CD4-positive, alpha-beta T cell treated with Interleukin-15 for 1 hour (primary cell): ENCODE data around the gene ITGA5.
A peak's percentile ranks its signal among the peaks of the same experiment; 100 is the strongest.

Experiments used
- DNase-seq: peaks from one replicate; pipeline ENCODE4 v3.0.0-alpha.2; 2020

Gene ITGA5

DNA sequence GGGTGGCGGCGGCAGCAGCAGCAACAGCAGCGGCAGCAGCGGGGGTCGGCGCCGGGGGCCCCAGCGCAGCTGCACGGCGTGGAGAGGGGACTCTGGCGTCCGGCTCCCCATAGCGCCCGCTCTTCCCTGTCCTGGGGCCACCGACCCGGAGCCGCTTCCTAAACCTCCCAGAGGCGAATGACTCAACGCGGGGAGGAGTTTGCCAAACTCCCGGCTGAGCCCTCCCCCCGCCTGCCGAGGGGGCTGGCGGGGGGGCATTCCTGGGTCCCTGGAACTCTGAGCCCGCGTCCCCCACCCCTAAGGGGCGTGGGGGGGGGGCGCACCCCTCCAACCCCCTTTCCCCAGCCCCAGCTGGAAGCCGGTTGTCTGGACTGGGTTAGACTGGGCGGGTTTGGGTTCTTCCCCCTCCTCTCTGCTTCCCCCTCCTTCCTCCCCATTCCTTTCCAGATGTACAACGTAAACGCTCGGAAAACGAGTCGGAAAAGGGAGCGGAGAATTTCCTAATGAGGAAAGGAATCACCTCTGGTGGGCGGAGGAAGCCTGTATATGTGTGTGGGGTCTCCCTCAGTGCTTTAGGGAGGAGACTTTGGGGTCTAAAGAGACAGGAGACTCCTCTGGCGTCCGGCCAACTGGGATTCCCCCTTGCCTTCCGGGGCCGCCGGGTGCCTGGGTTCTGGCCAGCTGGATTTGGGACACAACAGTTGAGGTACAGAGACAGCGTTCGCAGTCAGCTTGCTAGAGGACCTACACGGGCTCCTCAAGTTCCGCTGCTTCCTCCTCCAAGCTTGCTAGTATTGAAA is at the start of gene ITGA5:
Gene ITGA5 (minus strand): TSS at position 179 of the 800 bp plus-strand sequence. CDS start 68 bp downstream, at position 111.
- DNase-seq, result peak; percentile 55

DNA sequence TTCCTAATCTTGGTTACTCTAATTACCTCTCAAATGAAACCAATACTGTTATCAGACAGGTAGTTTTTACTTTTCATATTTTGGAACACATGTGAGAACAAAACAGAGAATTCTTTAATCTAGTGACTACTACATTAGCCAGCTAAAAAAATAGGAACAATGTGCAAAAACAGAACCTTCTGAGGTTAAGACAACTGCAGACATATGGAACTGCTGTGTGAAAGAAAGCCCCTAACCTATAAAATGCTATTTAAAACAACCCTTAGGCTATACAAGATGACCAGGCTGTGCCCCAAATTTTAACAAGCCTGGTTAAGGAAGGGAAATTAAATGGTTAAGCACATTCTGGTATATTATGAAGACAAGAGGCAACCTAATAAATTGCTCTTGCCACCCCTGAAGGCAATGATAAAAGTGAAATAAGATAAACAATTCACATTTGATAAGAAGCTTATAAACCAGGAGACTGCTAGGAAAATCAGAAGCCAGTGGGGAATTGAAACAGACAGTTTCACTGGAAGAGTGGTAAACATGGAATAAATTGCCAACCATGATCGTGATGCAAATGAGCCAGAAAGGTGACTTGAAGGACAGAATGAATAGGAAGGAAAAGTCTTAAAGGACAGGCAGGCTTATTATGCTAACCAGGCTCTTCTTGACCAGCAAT is 46.9 kb upstream of the ITGA5 start:
- DNase-seq, result no peak

DNA sequence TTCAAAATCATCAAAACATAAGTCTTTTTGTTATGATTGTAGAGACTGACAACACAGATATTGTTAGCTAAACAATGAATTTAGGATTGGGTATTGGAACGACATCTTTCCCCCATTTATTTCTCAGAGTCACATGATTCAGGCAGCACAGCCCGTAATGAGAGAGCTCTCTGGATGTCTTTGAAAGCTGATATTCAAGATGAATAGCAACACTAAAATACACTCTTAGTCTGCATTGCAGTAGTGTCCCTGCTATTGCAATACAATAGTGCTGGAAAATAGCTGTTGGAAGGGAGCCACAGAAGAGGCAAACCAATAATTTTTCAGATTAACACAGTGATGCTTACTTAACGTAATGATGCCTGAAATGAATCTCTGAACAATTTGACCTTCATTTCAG is 44.4 kb upstream of the ITGA5 start:
- DNase-seq, result no peak

DNA sequence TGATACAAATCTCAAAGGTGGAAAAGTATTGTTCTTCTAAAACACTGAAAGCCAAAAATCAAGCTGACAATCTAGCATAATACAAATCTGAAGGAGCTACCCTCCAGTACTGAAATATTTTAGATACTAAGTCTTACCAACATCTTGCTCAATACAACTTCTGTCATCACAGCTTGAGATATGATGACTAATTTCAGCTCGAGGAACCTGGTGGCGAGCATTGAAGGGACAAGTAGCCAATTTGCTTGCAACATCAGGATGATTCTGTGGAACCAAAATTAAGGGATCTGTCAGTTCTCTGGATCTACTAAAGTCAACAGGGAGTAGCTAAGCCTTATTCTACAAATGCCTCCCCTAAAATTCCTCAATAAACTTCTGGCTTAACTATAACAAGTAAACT is 44.0 kb upstream of the ITGA5 start:
- DNase-seq, result peak; percentile 24

DNA sequence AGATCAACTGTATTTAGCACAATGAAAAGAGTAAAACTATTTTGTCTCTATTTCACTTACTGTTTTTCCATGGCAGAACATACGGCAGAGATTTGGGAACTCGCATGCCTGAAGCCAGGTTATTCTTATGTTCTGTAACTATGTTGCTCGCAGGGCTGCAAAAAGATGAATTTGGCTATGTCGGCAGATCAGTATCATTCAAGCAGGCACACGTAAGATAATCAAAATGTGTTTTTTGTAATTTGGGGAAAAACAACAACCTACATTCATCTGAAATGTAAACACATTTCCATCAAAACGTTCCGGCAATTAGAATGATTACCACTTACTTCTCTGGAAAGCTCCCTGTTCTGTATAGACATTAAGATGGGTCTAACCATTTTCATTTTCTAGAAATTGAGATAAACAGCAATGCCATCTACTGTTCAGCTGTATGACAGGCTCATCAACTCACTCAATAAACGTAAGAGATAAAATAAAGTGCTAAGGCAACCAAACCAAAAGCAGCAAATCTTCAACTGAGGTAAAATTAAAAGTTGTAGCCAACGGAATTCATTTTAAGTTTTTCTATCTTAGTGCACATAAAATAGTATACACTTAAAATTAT is 41.4 kb upstream of the ITGA5 start:
- DNase-seq, result no peak

DNA sequence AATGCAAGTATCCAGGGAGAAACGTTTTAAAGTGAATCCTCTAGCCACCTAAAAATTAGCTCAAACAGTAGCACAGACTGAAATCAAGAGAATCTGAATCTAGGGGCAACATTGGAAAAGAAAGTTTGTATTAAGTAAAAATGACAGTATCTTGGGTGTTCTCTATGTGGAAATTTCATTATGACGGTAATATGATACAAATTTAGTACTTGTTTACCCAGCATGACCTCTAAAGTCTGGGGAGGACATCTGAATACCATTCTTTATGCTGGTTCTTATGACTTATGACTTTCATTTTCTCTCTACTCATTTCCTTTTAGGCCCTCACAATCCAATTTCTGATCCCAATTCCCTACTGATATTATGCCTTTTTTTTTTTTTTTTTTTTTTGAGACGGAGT is 40.3 kb upstream of the ITGA5 start:
- no peak for DNase-seq

DNA sequence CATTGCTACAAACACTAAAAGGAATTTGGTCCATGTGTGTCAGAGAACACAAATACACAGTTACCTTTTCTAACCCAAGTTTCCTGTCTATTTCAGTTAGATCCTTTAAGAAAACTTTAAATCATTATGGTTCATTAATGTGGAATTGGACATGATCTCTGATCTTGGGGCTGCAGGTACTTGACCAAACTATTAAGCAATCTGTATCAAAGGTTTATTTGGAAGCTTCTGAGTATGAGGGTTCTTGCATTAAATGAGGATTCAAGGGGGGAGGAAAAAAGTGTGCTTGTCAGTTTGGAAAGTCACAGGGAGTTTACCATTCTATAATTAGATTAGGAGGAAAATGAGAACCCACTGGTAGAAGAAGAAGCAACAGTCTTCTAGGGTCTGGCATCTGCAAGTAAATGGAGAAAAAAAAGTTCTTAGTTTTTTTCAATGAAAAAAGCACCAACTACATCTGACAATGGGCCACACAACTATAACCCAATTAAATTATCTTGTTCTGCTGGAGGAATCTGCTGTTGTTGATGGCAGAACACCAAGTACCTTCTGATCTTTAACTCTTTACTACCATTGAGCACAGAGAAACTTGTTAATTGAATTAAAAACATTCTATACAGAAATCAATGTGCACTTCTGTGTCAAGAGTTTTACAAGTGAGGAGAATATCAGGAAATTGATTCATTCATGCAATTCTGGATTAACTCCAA is 36.8 kb upstream of the ITGA5 start:
- DNase-seq, result no peak

DNA sequence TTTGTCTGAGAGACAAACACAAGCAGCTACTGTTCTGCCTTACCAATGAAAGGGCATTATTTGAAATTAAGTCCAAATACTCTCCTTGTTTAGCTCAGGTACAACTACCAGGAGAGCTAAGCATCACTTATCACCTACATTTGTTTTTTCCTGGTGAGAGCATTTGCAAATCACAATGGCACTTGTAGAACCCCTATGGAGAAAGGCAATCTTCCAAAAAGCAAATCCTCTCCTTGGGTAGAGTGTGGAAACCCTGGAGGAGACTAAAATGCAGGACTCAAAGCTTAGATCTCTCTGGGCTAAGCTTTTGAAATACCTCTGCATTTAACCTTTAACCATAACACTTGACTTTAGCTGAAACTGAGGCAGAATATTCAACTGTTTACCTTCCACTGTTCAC is 33.6 kb upstream of the ITGA5 start:
- DNase-seq, result no peak

DNA sequence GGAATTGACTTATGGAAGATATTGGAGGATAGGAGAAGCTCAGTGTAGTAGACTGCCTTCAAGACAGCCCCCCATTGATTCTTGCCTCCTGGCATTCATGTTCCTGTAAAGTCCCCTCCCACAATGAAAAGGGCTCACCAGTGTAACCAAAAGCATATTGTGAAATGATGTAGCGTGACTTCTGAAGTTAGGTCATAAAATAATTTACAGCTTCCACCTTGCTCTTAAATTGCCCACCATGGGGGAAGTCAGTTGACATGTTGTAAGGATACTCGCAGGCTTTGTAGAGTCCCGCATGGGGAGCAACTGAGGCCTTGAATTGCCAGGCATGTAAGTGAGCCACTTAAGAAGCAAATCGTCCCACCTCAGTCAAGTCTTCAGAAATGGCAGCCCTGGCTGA is 29.3 kb upstream of the ITGA5 start:
- DNase-seq, result no peak

DNA sequence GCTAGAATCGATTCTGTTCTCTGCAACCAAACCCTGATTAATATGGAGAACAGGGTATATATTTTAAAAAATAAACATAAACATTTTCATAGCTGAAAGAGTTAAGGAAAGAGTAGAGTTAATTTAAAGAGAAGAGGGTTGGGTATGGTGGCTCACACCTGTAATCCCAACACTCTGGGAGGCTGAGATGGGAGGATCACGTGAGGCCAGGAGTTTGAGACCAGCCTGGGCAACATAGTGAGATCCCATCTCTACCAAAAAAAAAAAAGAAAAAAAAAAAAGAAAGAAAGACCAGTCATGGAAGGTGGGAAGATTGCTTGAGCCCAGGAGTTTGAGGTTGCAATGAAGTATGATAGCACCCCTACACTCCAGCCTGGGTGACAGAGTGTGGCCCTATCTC is 28.9 kb upstream of the ITGA5 start:
- DNase-seq, result no peak

DNA sequence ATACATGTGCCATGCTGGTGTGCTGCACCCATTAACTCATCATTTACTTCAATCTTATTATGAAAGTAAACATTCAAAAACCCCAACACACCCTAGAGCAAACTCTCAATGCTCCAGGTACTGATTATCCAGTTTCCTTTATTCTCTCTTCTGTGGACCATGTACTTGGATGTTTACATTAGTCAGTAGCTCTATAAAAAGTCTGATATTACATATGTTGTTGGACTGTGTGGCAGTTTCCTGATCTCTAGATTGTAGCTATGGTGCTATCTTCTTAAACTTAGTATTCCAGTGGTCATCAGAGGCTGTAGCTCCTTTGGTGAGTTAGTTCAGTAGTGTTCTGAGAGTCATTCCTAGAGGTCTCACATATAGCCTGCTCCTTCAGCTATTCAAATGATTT is 25.1 kb upstream of the ITGA5 start:
- DNase-seq, result no peak

DNA sequence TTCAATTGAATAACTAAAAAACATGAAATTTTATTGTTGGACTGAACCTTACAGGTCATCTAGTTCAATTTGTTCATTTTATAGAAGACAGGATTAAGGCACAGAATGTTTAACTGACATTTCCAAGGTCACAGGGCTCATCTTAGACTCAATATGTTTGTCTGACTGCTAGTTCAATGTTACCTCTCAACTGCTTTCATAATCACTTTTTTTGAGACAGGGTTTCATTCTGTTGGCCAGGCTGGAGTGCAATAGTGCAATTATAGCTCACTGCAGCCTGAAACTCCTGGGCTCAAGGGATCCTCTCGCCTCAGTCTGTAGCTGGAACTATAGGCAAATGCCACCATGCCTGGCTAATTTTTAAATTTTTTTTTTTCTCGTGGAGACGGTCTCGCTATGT is 24.4 kb upstream of the ITGA5 start:
- no peak for DNase-seq

DNA sequence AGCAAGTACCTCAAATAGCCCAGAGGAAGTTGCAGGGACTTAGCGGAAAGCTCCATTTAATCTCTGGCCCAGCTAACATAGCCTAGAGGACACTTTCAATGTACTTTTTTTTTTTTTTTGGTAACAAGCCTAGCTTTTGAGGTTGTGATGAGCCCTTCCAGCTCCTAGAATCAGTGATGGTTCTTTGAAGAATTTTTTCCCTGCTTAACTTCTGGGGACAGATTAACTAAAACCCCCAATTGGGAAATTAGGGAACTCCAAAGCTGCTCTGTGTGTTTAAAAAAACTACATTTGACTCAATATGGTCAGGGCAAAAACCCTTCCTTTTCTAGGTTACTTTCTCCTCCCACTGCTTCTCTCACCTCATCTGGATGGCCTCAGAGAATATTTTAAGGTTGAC is 23.9 kb upstream of the ITGA5 start:
- no peak for DNase-seq

DNA sequence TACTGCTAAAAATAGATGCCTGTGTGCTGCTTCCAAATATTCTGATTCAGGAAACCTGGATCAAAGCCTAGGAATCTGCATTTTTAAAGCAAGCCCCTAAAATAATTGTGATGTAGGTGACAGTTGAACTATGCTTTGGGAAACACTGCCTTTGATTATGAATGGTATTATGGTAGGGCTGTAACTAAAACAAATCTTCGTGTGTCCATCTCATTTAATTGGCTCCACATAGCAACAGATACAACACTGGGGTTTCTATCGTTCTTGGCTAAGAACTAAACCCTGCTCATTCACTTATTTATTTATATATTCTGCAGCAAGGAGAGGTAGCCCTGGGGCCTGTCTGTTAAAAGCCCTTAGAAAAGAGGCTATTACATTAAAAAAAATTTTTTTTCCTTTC is 23.0 kb upstream of the ITGA5 start:
- DNase-seq, result no peak

DNA sequence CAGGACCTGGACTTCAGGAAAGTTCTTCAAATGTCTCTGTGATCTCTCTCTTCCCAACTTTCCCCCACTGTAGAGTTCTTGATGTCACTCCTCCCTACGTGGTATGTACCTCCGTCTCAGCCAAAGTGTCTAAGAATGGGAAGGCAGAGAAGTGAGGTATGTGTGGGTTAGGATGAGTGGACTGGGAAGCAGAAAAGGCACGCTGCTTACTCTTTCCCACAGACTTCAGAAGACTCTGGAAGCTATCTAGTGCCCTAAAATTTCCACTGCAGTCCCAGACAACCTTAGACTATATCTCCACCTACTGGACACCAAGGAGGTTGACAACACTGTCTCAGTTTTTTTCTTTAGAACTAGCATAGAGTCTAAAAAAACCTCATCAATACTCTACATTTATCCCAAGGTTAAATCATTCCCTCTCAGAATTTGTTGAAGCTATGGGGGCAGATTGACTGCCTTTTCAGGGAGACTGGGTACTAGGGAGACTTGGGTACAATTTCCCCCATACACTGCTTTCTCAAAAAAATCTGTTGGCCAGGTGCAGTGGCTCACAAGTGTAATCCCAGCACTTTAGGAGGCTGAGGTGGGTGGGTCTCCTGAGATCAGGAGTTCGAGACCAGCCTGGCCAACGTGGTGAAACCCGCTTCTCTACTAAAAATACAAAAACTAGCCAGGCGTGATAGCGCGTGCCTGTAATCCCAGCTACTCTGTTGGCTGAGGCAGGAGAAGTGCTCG is 20.6 kb upstream of the ITGA5 start:
- no peak for DNase-seq

DNA sequence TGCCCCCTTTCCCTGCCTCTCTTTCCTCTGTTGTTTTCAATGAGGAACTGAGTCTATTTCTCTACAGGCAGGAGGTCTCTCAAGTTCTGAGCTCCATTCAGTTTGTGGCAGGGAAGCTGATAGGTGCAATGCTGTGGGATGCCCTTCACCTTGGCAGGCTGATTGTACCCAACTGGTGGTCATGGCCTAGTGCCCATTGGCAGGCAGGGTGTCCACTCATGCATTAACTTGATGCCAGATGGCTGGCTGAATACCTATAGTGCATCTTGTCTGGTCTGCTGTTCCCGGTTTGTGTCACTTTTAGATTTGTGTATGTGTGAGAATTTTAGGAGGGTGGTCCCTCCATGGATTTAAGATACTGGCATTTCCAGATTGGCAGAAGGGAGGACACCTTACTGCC is 20.0 kb upstream of the ITGA5 start:
- no peak for DNase-seq

DNA sequence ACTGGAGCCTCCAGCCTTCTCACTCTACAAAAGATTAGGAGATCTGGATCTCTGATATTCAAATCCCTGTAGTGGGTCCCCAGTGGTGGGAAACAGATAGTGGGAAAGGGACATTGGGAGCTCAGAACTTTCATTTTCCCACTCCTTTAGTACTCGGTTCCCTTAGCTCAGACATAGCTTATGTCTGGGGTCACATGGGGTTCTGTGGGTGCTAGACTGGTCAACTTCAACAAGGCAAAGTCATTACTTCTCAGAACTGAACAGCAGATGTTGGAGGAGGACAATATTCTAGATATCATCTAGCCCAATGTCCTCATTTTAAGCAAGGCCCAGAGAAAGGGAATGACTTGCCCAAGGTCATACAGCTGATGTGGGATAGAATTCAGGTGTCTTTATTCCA is 19.5 kb upstream of the ITGA5 start:
- no peak for DNase-seq

DNA sequence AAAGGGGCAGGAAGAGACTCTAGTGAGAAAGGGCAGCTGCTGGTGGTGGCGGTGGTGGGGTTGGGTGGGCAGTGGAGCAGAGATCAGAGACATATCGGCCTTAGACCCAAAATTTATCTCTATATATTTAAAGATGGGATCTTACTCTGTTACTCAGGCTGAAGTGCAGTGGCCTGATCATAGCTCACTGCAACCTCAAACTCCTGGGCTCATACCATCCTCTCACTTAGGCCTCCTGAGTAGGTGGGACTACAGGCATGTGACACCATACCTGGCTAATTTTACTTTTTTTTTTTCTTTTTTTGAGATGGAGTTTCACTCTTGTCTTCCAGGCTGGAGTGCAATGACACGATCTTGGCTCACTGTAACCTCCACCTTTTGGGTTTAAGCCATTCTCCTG is 18.6 kb upstream of the ITGA5 start:
- DNase-seq, result no peak

DNA sequence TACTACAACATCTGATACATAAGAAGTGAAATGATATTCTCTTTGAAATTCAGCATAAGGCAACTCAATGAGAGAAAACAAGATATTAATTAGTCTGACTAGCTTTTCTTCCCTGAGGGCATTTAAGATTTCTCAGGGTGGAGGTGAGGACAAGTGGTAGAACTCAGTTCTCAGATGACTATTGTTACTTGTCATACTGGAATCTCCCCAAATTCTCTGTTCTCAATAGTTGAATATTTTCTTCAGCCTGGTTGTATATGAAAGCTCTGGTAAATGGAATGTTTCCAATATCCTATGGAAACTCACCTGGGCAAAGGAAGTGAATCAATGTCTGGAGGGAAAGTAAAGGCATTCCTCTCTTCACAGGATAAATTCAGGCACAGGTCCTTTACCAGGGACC is 18.2 kb upstream of the ITGA5 start:
- DNase-seq, result no peak

DNA sequence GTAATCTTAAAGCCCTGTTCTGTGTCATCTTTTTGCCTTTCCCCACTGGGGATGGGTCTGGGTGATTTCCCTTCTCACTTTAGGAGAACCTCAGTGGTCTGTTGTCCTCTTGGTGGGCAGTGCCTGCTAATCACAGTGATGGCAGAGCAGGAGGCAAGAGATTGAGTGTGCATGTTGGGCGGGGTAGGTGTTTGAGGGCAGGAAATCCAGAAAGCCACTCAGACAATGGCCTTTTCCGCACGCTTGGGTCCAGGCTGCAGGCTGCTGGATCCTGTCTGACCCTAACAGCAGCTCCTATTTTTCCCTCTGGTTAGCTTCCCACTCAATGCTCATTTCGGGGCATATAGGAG is 13.7 kb upstream of the ITGA5 start:
- no peak for DNase-seq

DNA sequence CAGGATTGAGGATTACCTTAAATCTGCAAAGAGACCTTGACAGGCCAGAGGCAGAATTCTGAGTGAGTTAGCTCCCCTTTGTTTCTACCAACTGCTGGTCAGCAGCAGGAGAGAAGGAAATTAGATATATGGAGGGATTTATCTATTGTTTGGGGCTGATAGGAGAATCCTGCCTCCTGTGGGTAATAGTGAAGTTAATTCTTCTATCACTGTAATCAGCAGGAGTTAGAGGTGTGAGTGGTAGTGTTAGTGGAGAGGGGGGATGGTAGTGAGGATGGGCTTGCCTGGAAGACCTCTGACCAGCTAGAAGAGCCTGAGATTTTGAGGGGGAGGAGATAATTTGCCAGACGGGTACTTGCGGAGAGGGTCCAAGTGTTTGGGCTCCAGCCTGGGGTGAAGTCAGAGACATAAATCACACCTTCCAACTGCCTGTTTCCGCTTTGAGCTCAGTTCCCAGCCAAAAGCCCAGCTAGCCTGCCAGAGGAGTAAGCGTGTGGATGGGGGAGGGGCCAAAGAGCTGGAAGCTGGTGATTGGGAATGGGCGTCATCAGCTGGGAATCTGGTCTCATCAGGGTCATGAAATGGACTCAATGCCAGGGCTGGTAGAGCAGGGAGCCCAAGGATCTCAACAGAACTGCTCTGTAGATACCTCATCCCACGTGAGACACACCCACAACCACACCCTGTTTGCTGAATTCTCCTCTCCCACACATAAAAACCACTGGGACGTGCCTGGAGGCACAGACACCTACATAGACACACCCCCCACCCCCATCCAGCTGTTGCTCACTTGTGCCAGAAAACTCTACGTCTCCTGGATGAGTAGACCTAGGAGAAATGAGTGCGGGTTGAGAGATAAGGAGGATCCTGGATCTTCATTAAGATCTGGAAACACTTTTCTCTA is 13.1 kb upstream of the ITGA5 start:
- DNase-seq, result no peak

DNA sequence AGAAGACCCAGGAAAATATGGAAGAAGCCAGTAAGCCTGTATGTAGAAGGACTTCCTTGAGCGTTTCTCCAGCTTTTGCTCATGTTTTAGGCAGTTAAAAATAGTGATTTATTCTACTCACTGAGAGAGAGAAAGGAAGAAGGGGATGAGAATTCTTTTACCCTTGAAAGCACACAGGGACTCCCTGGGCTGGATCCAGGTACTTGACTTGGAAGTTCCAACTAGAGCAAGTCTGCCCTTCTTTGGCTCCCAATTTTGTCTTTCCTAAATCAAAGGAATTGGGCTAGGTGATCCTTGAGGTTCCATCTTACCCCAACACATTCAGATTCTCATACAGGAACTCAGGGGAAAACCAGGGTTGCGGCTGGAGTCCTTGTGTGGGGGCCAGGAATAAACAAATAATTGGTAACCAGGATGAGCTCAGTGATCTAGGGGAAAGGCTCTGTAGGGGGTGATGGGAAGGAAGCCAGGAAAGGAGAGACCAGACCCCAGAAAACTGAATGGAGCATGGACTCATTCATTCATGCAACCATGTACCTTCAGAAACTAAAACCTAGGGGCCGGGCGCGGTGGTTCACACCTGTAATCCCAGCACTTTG is 11.5 kb upstream of the ITGA5 start:
- no peak for DNase-seq
